ENCODE data around the gene ZNF366. TPM values are rescaled to one million over a fixed set of nuclear protein-coding genes. Genes with fewer than 3 reads are reported as not detected.

Gene ZNF366
- total RNA-seq, 2 experiments from 2014 or later = not detected

- intact Hi-C loops (cut with micrococcal nuclease) = no loop called here
- peaks cover 23% of the 10 kb centered on the region for H3K27me3 Mint-ChIP-seq (ENCODE audit: low read depth)
- CTCF ChIA-PET = no interaction called here
- DNase-seq = no peak
- H3K4me1 Mint-ChIP-seq (ENCODE audit: low read depth) = no peaks in the 10 kb centered on the region
- H3K27ac Mint-ChIP-seq = no peak overlapping the region
- no peak overlapping the region for H3K4me3 Mint-ChIP-seq
- no peaks in the 10 kb centered on the region for H3K9me3 Mint-ChIP-seq
- no peaks in the 10 kb centered on the region for H3K36me3 Mint-ChIP-seq (ENCODE audit: low read depth)
These were observed 68.0 kb downstream of the ZNF366 start for GRCh38 chr5:72439192-72439591.

DNA sequence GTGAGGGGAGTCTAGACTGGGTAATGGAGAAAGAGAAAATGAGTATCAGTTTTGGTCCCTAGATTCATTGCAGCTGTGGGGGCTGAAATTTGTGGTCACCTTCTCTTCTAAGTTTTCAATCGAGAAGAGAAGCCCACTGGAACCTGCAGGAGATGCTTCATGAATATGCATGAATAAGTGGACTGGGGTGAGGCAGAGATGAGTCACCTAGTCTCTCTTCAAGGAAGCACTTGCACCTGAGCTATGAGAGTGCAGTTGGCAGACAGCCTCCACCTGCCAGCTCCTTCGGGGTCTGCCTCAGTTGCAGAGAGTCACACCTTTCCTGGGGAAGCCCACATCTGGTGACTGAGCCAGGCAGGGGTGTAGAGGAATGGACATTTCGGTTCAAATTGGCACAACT, 69.1 kb downstream of the ZNF366 start:
- CTCF ChIA-PET = no interaction called here

GRCh38 chr5:72436796-72437471, 70.3 kb downstream of the ZNF366 start:
- H3K36me3 Mint-ChIP-seq (ENCODE audit: low read depth) = no peaks in the 10 kb centered on the region

More for the DNA sequence above, 69.1 kb downstream of the ZNF366 start:
- H3K4me3 Mint-ChIP-seq = no peak overlapping the region
- no peaks in the 10 kb centered on the region for H3K9me3 Mint-ChIP-seq
- H3K36me3 Mint-ChIP-seq (ENCODE audit: low read depth) = no peaks in the 10 kb centered on the region
- H3K27me3 Mint-ChIP-seq (ENCODE audit: low read depth) = peaks cover 24% of the 10 kb centered on the region
- no peak for DNase-seq
- H3K27ac Mint-ChIP-seq = no peak overlapping the region
- no peaks in the 10 kb centered on the region for H3K4me1 Mint-ChIP-seq (ENCODE audit: low read depth)
- intact Hi-C loops (cut with micrococcal nuclease) = no loop called here

DNA sequence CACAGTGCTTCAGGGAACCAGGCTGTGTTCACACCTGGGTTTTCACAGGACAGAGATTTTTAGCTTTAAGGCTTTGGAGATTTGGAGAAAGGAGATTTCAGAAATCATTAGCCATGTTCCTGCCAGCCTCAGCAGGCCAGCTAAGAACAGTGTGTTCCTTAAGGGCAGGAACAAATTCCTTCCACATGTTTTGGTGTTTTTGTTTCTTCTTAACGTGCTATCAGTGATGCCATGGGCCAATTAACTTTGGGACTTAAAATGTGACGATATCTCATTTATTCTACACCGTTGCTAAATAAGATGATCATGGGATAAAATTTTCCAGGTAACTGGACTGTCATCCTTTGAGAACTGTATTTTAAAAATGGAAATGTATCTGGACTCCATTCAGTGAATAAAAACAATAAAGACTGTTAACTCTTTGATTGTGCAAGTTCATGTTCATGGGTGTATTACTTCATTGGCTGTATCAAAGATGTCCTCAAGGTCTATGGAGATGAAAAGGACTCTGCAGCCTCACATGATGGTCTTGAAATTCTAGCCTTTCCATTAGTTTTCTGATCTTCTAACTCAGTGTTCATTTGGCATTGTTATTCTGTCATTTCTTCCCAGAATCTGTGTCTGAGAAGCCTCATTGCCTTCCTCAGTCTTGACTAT, 72.3 kb downstream of the ZNF366 start:
- no peaks in the 10 kb centered on the region for H3K9me3 Mint-ChIP-seq
- no peaks in the 10 kb centered on the region for H3K36me3 Mint-ChIP-seq (ENCODE audit: low read depth)
- H3K27me3 Mint-ChIP-seq (ENCODE audit: low read depth) = peaks cover 29% of the 10 kb centered on the region
- no peak overlapping the region for H3K4me3 Mint-ChIP-seq
- H3K27ac Mint-ChIP-seq = no peak overlapping the region
- no peaks in the 10 kb centered on the region for H3K4me1 Mint-ChIP-seq (ENCODE audit: low read depth)
- intact Hi-C loops (cut with micrococcal nuclease) = no loop called here
- no peak for DNase-seq
- CTCF ChIA-PET = no interaction called here

More at GRCh38 chr5:72436796-72437471, 70.3 kb downstream of the ZNF366 start:
- H3K27me3 Mint-ChIP-seq (ENCODE audit: low read depth) = peaks cover 29% of the 10 kb centered on the region
- DNase-seq = no peak
- H3K9me3 Mint-ChIP-seq = no peaks in the 10 kb centered on the region
- H3K4me1 Mint-ChIP-seq (ENCODE audit: low read depth) = no peaks in the 10 kb centered on the region
- no peak overlapping the region for H3K27ac Mint-ChIP-seq
- CTCF ChIA-PET = no interaction called here
- intact Hi-C loops (cut with micrococcal nuclease) = no loop called here
- H3K4me3 Mint-ChIP-seq = no peak overlapping the region

- Mint-ChIP-seq H3K9me3 (no peaks in the 10 kb centered on the region), H3K27me3 (ENCODE audit: low read depth) (peaks cover 30% of the 10 kb centered on the region)
These were observed 73.0 kb downstream of the ZNF366 start for GRCh38 chr5:72434056-72434780.

GRCh38 chr5:72433522-72433921, 73.7 kb downstream of the ZNF366 start:
- CTCF ChIA-PET = no interaction called here
- Mint-ChIP-seq H3K27me3 (ENCODE audit: low read depth) (peaks cover 32% of the 10 kb centered on the region), H3K36me3 (ENCODE audit: low read depth) (no peaks in the 10 kb centered on the region), H3K4me1 (ENCODE audit: low read depth) (no peaks in the 10 kb centered on the region), H3K9me3 (no peaks in the 10 kb centered on the region), H3K27ac (no peak overlapping the region), H3K4me3 (no peak overlapping the region)
- no peak for DNase-seq
- intact Hi-C loops (cut with micrococcal nuclease) = no loop called here

More at GRCh38 chr5:72434056-72434780, 73.0 kb downstream of the ZNF366 start:
- CTCF ChIA-PET = no interaction called here
- Mint-ChIP-seq H3K4me3 (no peak overlapping the region), H3K36me3 (ENCODE audit: low read depth) (no peaks in the 10 kb centered on the region), H3K4me1 (ENCODE audit: low read depth) (no peaks in the 10 kb centered on the region), H3K27ac (no peak overlapping the region)
- no peak for DNase-seq
- intact Hi-C loops (cut with micrococcal nuclease) = no loop called here

DNA sequence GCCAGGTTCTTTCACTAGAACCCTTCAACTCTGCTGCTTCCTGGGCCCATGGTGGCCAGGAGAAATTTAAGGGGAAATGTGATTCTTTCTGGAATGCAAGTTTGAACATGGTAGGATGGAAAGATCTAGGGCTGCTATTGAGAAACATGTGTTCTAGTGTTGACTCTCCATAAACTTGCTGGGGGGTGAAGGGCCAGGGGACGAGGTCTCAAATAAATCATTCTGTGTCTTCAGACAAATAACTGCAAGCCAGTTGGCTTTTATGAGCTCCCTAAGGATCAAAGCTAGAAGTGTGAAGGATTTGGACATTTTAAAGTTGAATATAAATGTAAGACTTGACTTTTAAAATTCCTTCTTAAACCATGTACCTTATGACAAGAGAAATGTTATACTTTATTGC, 78.5 kb downstream of the ZNF366 start:
- Mint-ChIP-seq H3K27ac (no peak overlapping the region), H3K9me3 (no peaks in the 10 kb centered on the region), H3K4me3 (no peak overlapping the region), H3K4me1 (ENCODE audit: low read depth) (no peaks in the 10 kb centered on the region), H3K27me3 (ENCODE audit: low read depth) (peaks cover 23% of the 10 kb centered on the region), H3K36me3 (ENCODE audit: low read depth) (no peaks in the 10 kb centered on the region)
- DNase-seq = no peak
- intact Hi-C loops (cut with micrococcal nuclease) = no loop called here
- CTCF ChIA-PET = no interaction called here

- Mint-ChIP-seq H3K4me1 (ENCODE audit: low read depth) (no peaks in the 10 kb centered on the region), H3K27me3 (ENCODE audit: low read depth) (peaks cover 18% of the 10 kb centered on the region), H3K9me3 (no peaks in the 10 kb centered on the region), H3K36me3 (ENCODE audit: low read depth) (no peaks in the 10 kb centered on the region), H3K27ac (no peak overlapping the region), H3K4me3 (no peak overlapping the region)
- CTCF ChIA-PET = no interaction called here
- intact Hi-C loops (cut with micrococcal nuclease) = no loop called here
- no peak for DNase-seq
These were observed 79.4 kb downstream of the ZNF366 start for GRCh38 chr5:72427488-72428437.

DNA sequence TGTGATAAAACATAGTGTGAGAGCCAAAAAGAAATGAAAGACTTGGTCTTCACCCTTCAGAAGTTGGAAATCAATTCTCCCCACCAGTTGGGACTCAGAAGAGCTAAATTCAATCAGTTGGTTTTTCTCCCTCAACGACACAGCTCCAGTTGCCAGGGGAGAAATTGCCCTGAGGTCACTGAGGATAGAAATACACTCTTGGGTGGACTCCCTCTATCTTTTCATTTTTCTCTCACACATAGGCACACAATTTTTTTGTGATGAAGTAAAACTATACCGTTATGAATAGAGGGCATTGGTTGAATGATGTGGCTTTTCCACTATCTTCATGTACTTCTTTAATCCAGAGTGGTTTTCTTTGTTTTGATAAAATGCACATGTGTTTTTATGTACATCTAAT, 80.2 kb downstream of the ZNF366 start:
- Mint-ChIP-seq H3K36me3 (ENCODE audit: low read depth) (no peaks in the 10 kb centered on the region), H3K4me3 (no peak overlapping the region), H3K27me3 (ENCODE audit: low read depth) (peaks cover 17% of the 10 kb centered on the region), H3K9me3 (no peaks in the 10 kb centered on the region), H3K27ac (no peak overlapping the region), H3K4me1 (ENCODE audit: low read depth) (no peaks in the 10 kb centered on the region)
- DNase-seq = no peak
- intact Hi-C loops (cut with micrococcal nuclease) = no loop called here
- CTCF ChIA-PET = no interaction called here

DNA sequence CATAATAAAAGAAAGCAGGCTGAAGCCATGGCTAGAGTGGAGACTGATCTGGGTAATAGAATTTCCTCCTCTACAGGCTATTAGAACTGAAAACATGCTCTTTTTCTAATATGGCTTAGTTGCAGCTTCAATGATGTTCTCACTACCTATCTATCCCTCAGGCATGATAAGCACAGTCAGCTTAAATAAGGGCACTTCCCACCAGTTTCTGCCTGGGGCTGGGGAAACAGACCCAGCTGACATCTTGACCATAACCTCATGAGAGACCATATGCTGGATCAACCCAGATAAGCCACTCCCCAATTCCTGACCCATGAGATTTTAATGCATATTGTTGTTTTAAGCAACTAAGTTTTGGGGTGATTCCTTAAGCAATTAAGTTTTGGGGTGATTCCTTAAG, 81.2 kb downstream of the ZNF366 start:
- H3K27ac Mint-ChIP-seq = no peak overlapping the region
- H3K36me3 Mint-ChIP-seq (ENCODE audit: low read depth) = no peaks in the 10 kb centered on the region
- no peak overlapping the region for H3K4me3 Mint-ChIP-seq
- no peaks in the 10 kb centered on the region for H3K9me3 Mint-ChIP-seq
- DNase-seq = no peak
- peaks cover 17% of the 10 kb centered on the region for H3K27me3 Mint-ChIP-seq (ENCODE audit: low read depth)
- intact Hi-C loops (cut with micrococcal nuclease) = no loop called here
- H3K4me1 Mint-ChIP-seq (ENCODE audit: low read depth) = no peaks in the 10 kb centered on the region
- CTCF ChIA-PET = no interaction called here

- H3K27ac Mint-ChIP-seq = no peak overlapping the region
- DNase-seq = no peak
- H3K36me3 Mint-ChIP-seq (ENCODE audit: low read depth) = no peaks in the 10 kb centered on the region
- CTCF ChIA-PET = no interaction called here
- intact Hi-C loops (cut with micrococcal nuclease) = no loop called here
- no peaks in the 10 kb centered on the region for H3K27me3 Mint-ChIP-seq (ENCODE audit: low read depth)
- H3K4me1 Mint-ChIP-seq (ENCODE audit: low read depth) = no peaks in the 10 kb centered on the region
- no peak overlapping the region for H3K4me3 Mint-ChIP-seq
- no peaks in the 10 kb centered on the region for H3K9me3 Mint-ChIP-seq
These were observed 88.9 kb downstream of the ZNF366 start for GRCh38 chr5:72418271-72418670.

GRCh38 chr5:72417333-72418062, 89.7 kb downstream of the ZNF366 start:
- no peaks in the 10 kb centered on the region for H3K4me1 Mint-ChIP-seq (ENCODE audit: low read depth)

More at GRCh38 chr5:72417333-72418062, 89.7 kb downstream of the ZNF366 start:
- Mint-ChIP-seq H3K27ac (no peak overlapping the region), H3K4me3 (no peak overlapping the region), H3K27me3 (ENCODE audit: low read depth) (no peaks in the 10 kb centered on the region), H3K36me3 (ENCODE audit: low read depth) (no peaks in the 10 kb centered on the region), H3K9me3 (no peaks in the 10 kb centered on the region)
- intact Hi-C loops (cut with micrococcal nuclease) = no loop called here
- DNase-seq = no peak
- CTCF ChIA-PET = no interaction called here
